PC-9 (cell line): ENCODE data around the gene ANKRD33. TPM values are rescaled to one million over a fixed set of nuclear protein-coding genes. Genes with fewer than 3 reads are reported as not detected.

Source experiments
- BruUV-seq: library from RNA; stranded (reverse); fragments of 400-500 nt; replicated peaks from 2 replicates; lab custom pipeline; 2021; lab: Mats Ljungman, UMichigan
- CTCF ChIA-PET: fragments of 300-600 bp; sonication (Branson Sonifier 250); formaldehyde crosslinking; loops from one replicate; lab custom pipeline; 2022; ENCODE audit warnings: antibody characterized with exemption; lab: Charles Lee
- POLR2A ChIA-PET: fragments of 300-600 bp; sonication (Branson Sonifier 250); formaldehyde crosslinking; loops from one replicate; lab custom pipeline; 2022; ENCODE audit warnings: antibody characterized with exemption; ENCODE audit not compliant: unreplicated experiment; lab: Charles Lee
- DNase-seq, 2 experiments: peaks; one replicate each; pipeline versions ENCODE4 v3.0.0 to v3.0.0-alpha.2; 2015 to 2022; ENCODE audit warnings: mixed read lengths in 1 of 2
- H2AFZ ChIP-seq: fragments of 200-600 bp; sonication (generic); 2 replicates; pipeline ENCODE4 v1.8.1; 2017; ENCODE audit warnings: antibody characterized with exemption
- H3F3A ChIP-seq: fragments of 200-600 bp; sonication (generic); 2 replicates; pipeline ENCODE4 v1.8.1; 2017; ENCODE audit warnings: antibody characterized with exemption, mild to moderate bottlenecking, low read depth; ENCODE audit not compliant: insufficient read depth
- H3K27ac ChIP-seq: fragments of 200-600 bp; sonication (generic); 2 replicates; pipeline ENCODE4 v1.6.1; 2016; ENCODE audit warnings: mixed run types
- H3K27me3 ChIP-seq: fragments of 200-600 bp; sonication (generic); 2 replicates; pipeline ENCODE4 v1.6.1; 2016; ENCODE audit warnings: low read depth, mixed run types; ENCODE audit not compliant: insufficient read depth
- H3K36me3 ChIP-seq: fragments of 200-600 bp; sonication (generic); 2 replicates; pipeline ENCODE4 v1.6.1; 2016; ENCODE audit warnings: low read depth, mixed run types
- H3K4me1 ChIP-seq: fragments of 200-600 bp; sonication (generic); replicated peaks from 2 replicates; pipeline ENCODE4 v1.6.1; 2016; ENCODE audit warnings: mixed run types; ENCODE audit not compliant: insufficient read depth
- H3K4me2 ChIP-seq: fragments of 200-600 bp; sonication (generic); 2 replicates; pipeline ENCODE4 v1.6.1; 2017; ENCODE audit warnings: mixed run types
- H3K4me3 ChIP-seq: fragments of 200-600 bp; sonication (generic); 2 replicates; pipeline ENCODE4 v1.6.1; 2016; ENCODE audit warnings: mixed run types
- H3K79me2 ChIP-seq: fragments of 200-600 bp; sonication (generic); 2 replicates; pipeline ENCODE4 v1.6.1; 2017; ENCODE audit warnings: low read depth, mixed run types
- H3K9me2 ChIP-seq: fragments of 200-600 bp; sonication (generic); 2 replicates; pipeline ENCODE4 v1.8.1; 2017; ENCODE audit warnings: mild to moderate bottlenecking; ENCODE audit not compliant: insufficient read depth
- H3K9me3 ChIP-seq: fragments of 200-600 bp; sonication (generic); 2 replicates; pipeline ENCODE4 v1.8.1; 2016; ENCODE audit warnings: low read depth; ENCODE audit not compliant: insufficient read depth
- H4K20me1 ChIP-seq: fragments of 200-600 bp; sonication (generic); 2 replicates; pipeline ENCODE4 v1.8.1; 2017; ENCODE audit not compliant: insufficient read depth
- CTCF ChIP-seq: fragments of 200-600 bp; sonication (generic); conservative IDR thresholded peaks from 2 replicates; pipeline ENCODE4 v1.6.1; 2017; ENCODE audit warnings: mixed run types, antibody characterized with exemption, mild to moderate bottlenecking, moderate library complexity
- EZH2 ChIP-seq: fragments of 200-600 bp; sonication (generic); IDR thresholded peaks from 2 replicates; pipeline ENCODE4 v1.8.0; 2017; ENCODE audit warnings: antibody characterized with exemption, low read depth
- intact Hi-C: fragments of 100-400 bp; cut with micrococcal nuclease; formaldehyde crosslinking; loops from one replicate; pipeline ENCODE4 v1.10.0; 2022; ENCODE audit not compliant: unreplicated experiment
- total RNA-seq: library from RNA; stranded (reverse); gene quantifications from 2 replicates; pipeline ENCODE4 v1.2.3, GENCODE V29; 2021

The ANKRD33 gene
- total RNA-seq, 1 experiment from 2014 or later: not detected

- Histone ChIP-seq H3K27me3 (peaks cover 75% of the 10 kb centered on the region), H3K36me3 (no peaks in the 10 kb centered on the region), H2AFZ (no peak overlapping the region), H3K4me3 (no peak overlapping the region), H3K27ac (no peak overlapping the region), H3K79me2 (no peaks in the 10 kb centered on the region), H3F3A (no peaks in the 10 kb centered on the region), H3K9me3 (no peaks in the 10 kb centered on the region), H3K9me2 (no peaks in the 10 kb centered on the region), H3K4me2 (no peak overlapping the region), H4K20me1 (0 out of 2 replicates have a peak, but pooled peaks cover 3% of the 10 kb centered on the region), H3K4me1 (no peaks in the 10 kb centered on the region)
- DNase-seq: no peak
- intact Hi-C loops: no loop called here
- CTCF ChIA-PET: no interaction called here
- POLR2A ChIA-PET: no interaction called here
- TF ChIP-seq CTCF (no peak), EZH2 (no peak)
- BruUV-seq: no TSS peak
Measured at GRCh38 chr12:51852404-51853137, 35.3 kb upstream of the ANKRD33 start.

- Histone ChIP-seq H3K79me2 (no peaks in the 10 kb centered on the region), H3K4me2 (no peak overlapping the region), H2AFZ (no peak overlapping the region), H3F3A (no peaks in the 10 kb centered on the region), H3K9me2 (no peaks in the 10 kb centered on the region), H3K4me1 (no peaks in the 10 kb centered on the region), H4K20me1 (0 out of 2 replicates have a peak, but pooled peaks cover 4% of the 10 kb centered on the region), H3K4me3 (no peak overlapping the region), H3K27me3 (peaks cover 89% of the 10 kb centered on the region), H3K36me3 (no peaks in the 10 kb centered on the region), H3K9me3 (no peaks in the 10 kb centered on the region), H3K27ac (no peak overlapping the region)
- ChIA-PET POLR2A (no interaction called here), CTCF (no interaction called here)
- DNase-seq: no peak
- TF ChIP-seq CTCF: no peak
- no peak for TF ChIP-seq EZH2
- intact Hi-C loops: no loop called here
- no TSS peak for BruUV-seq
Measured at GRCh38 chr12:51855586-51856428, 32.1 kb upstream of the ANKRD33 start.

GRCh38 chr12:51860986-51861385, 26.9 kb upstream of the ANKRD33 start:
- H3K4me2 ChIP-seq: no peak overlapping the region
- CTCF ChIA-PET: no interaction called here
- DNase-seq: no peak
- H3K27me3 ChIP-seq: peaks cover 92% of the 10 kb centered on the region
- BruUV-seq: no TSS peak
- H3K27ac ChIP-seq: no peak overlapping the region
- H3K79me2 ChIP-seq: no peaks in the 10 kb centered on the region
- H3K4me1 ChIP-seq: no peaks in the 10 kb centered on the region
- H2AFZ ChIP-seq: no peak overlapping the region
- intact Hi-C loops: no loop called here
- no peaks in the 10 kb centered on the region for H3K36me3 ChIP-seq
- H3K9me3 ChIP-seq: no peaks in the 10 kb centered on the region
- POLR2A ChIA-PET: no interaction called here
- no peak overlapping the region for H3K4me3 ChIP-seq
- H3F3A ChIP-seq: no peaks in the 10 kb centered on the region
- no peaks in the 10 kb centered on the region for H3K9me2 ChIP-seq
- TF ChIP-seq CTCF (no peak), EZH2 (no peak)
- H4K20me1 ChIP-seq: 0 out of 2 replicates have a peak, but pooled peaks cover 4% of the 10 kb centered on the region
